ENCODE results near the gene PTCH1.
A peak's percentile ranks its signal among the peaks of the same experiment; 100 is the strongest.

The PTCH1 gene

GRCh38 chr9:95516734-95517558 lies at the start of gene PTCH1:
PTCH1 (minus strand) TSS chr9:95516971.
- peak; percentile 35 for DNase-seq

GRCh38 chr9:95565982-95566381 lies 49.2 kb upstream of the PTCH1 start:
- DNase-seq = no peak

GRCh38 chr9:95561913-95562312 lies 45.1 kb upstream of the PTCH1 start:
- DNase-seq = no peak

- no peak for DNase-seq
Measured at GRCh38 chr9:95557142-95557541, 40.4 kb upstream of the PTCH1 start.

- DNase-seq = no peak
Measured at GRCh38 chr9:95556521-95556920, 39.8 kb upstream of the PTCH1 start.

- peak; percentile 16 for DNase-seq
Measured at GRCh38 chr9:95552814-95553546, 36.2 kb upstream of the PTCH1 start.

- no peak for DNase-seq
Measured at GRCh38 chr9:95552255-95552654, 35.5 kb upstream of the PTCH1 start.

GRCh38 chr9:95551406-95551805 lies 34.6 kb upstream of the PTCH1 start:
- no peak for DNase-seq

GRCh38 chr9:95545831-95546567 lies 29.2 kb upstream of the PTCH1 start:
- DNase-seq = no peak

- no peak for DNase-seq
Measured at GRCh38 chr9:95533996-95534680, 17.4 kb upstream of the PTCH1 start.

GRCh38 chr9:95529910-95530309 lies 13.1 kb upstream of the PTCH1 start:
- no peak for DNase-seq

GRCh38 chr9:95528908-95529502 lies 12.2 kb upstream of the PTCH1 start:
- DNase-seq = no peak

GRCh38 chr9:95522871-95523370 lies 6.2 kb upstream of the PTCH1 start:
- DNase-seq = no peak

- no peak for DNase-seq
Measured at GRCh38 chr9:95521699-95522098, 4.9 kb upstream of the PTCH1 start.

GRCh38 chr9:95517559-95518425 lies 1.0 kb upstream of the PTCH1 start:
- DNase-seq = no peak

- DNase-seq = no peak
Measured at GRCh38 chr9:95516221-95516733, 494 bp downstream of the PTCH1 start.

- DNase-seq = peak; percentile 30
Measured at GRCh38 chr9:95515272-95516113, 1.3 kb downstream of the PTCH1 start.

- no peak for DNase-seq
Measured at GRCh38 chr9:95514342-95514741, 2.4 kb downstream of the PTCH1 start.

- DNase-seq = no peak
Measured at GRCh38 chr9:95513711-95514110, 3.1 kb downstream of the PTCH1 start.

GRCh38 chr9:95512709-95513095 lies 4.1 kb downstream of the PTCH1 start:
- no peak for DNase-seq

All from CD4-positive, alpha-beta T cell treated with Interleukin-17A for 1 hour (primary cell).